H1 (cell line): ENCODE measurements around the gene SLC37A1. TPM values are rescaled to one million over a fixed set of nuclear protein-coding genes. Genes with fewer than 3 reads are reported as not detected.

Experiments used
- CTCF ChIA-PET: fragments of 300-600 bp; sonication (Branson Sonifier 250); formaldehyde crosslinking; loops from one replicate; lab custom pipeline; 2021; ENCODE audit not compliant: partially characterized antibody; lab: Charles Lee
- POLR2A ChIA-PET: fragments of 300-600 bp; sonication (Branson Sonifier 250); formaldehyde crosslinking; loops from one replicate; lab custom pipeline; 2021; ENCODE audit warnings: inconsistent platforms; ENCODE audit not compliant: partially characterized antibody; lab: Charles Lee
- DNase-seq, 2 experiments: peaks; one replicate each; pipeline versions ENCODE4 v3.0.0 to v3.0.0-alpha.2; 2010 to 2022; ENCODE audit warnings: low spot score in 2 of 2, low read depth in 1 of 2, mixed read lengths in 1 of 2
- FAIRE-seq: peaks from 2 replicates; lab custom pipeline; 2011; peaks lifted over from hg19 to GRCh38; lab: Jason Lieb, UNC
- H2AFZ ChIP-seq: 2 replicates; pipeline ENCODE4 v1.8.1; 2012; ENCODE audit warnings: low read length, inconsistent platforms
- H2AK5ac ChIP-seq: 2 replicates; pipeline ENCODE4 v1.6.1; 2013; ENCODE audit warnings: low read depth, low read length
- H2BK120ac ChIP-seq: replicated peaks from 2 replicates; pipeline ENCODE3; 2013; ENCODE audit warnings: low read depth, low read length, inconsistent platforms
- H2BK12ac ChIP-seq: 2 replicates; pipeline ENCODE4 v1.6.1; 2013; ENCODE audit warnings: low read depth, low read length
- H2BK15ac ChIP-seq: 2 replicates; pipeline ENCODE4 v1.6.1; 2013; ENCODE audit warnings: low read length
- H2BK20ac ChIP-seq: 2 replicates; pipeline ENCODE4 v1.6.1; 2013; ENCODE audit warnings: low read length
- H2BK5ac ChIP-seq: 2 replicates; pipeline ENCODE4 v1.6.1; 2013; ENCODE audit warnings: low read depth, low read length
- H3K14ac ChIP-seq: 2 replicates; pipeline ENCODE4 v1.6.1; 2013; ENCODE audit warnings: inconsistent platforms; ENCODE audit not compliant: insufficient read length
- H3K18ac ChIP-seq: 2 replicates; pipeline ENCODE4 v1.6.1; 2013; ENCODE audit warnings: low read length; ENCODE audit errors: extremely low read depth
- H3K23ac ChIP-seq: 2 replicates; pipeline ENCODE4 v1.6.1; 2013; ENCODE audit warnings: inconsistent platforms; ENCODE audit not compliant: insufficient read length
- H3K23me2 ChIP-seq: 2 replicates; pipeline ENCODE4 v1.6.1; 2013; ENCODE audit warnings: low read depth, low read length
- H3K27ac ChIP-seq: 2 replicates; pipeline ENCODE4 v1.6.1; 2011; ENCODE audit warnings: low read depth, low read length, inconsistent platforms
- H3K27me3 ChIP-seq, 4 experiments: replicated peaks in 1 of 4; 1 replicate in 1 of 4; 2 replicates in 3 of 4; pipeline versions ENCODE4 v1.6.1 to v1.8.1; 2011 to 2013; ENCODE audit warnings: low read length in 3 of 4, mild to moderate bottlenecking in 3 of 4, inconsistent platforms in 2 of 4, mixed read lengths in 2 of 4, moderate library complexity in 1 of 4; ENCODE audit not compliant: control insufficient read depth in 3 of 4, insufficient read depth in 3 of 4; ENCODE audit errors: extremely low read depth in 1 of 4
- H3K36me3 ChIP-seq, 4 experiments: 2 replicates each; pipeline versions ENCODE4 v1.6.1 to v1.8.1; 2011 to 2013; ENCODE audit warnings: mild to moderate bottlenecking in 4 of 4, low read length in 3 of 4, moderate library complexity in 2 of 4, control low read depth in 1 of 4, inconsistent platforms in 1 of 4; ENCODE audit not compliant: insufficient read depth in 4 of 4, control insufficient read depth in 2 of 4
- H3K4ac ChIP-seq: replicated peaks from 2 replicates; pipeline ENCODE3; 2013; ENCODE audit warnings: low read length, low read depth, mixed read lengths, inconsistent platforms; ENCODE audit not compliant: insufficient read length
- H3K4me1 ChIP-seq, 4 experiments: replicated peaks in 1 of 4; 1 replicate in 1 of 4; 2 replicates in 3 of 4; pipeline versions ENCODE4 v1.6.1 to v1.8.1; 2011 to 2013; ENCODE audit warnings: low read length in 3 of 4, inconsistent platforms in 2 of 4, mixed read lengths in 1 of 4; ENCODE audit not compliant: insufficient read depth in 4 of 4, control insufficient read depth in 3 of 4
- H3K4me2 ChIP-seq, 2 experiments: 2 replicates each; pipeline versions ENCODE4 v1.6.1 to v1.8.1; 2011 to 2013; ENCODE audit warnings: low read depth in 2 of 2, low read length in 2 of 2, control low read depth in 1 of 2, inconsistent platforms in 1 of 2, mild to moderate bottlenecking in 1 of 2; ENCODE audit not compliant: insufficient read depth in 1 of 2
- H3K4me3 ChIP-seq, 4 experiments: fragments of 200-600, 300-600 bp in 1 of 4; sonication (generic), shearing (Covaris generic), sonication (Bioruptor Twin) in 1 of 4; 2 replicates each; pipeline versions ENCODE4 v1.5.1 to v1.8.1; 2011 to 2016; ENCODE audit warnings: low read length in 4 of 4, low read depth in 3 of 4, control low read depth in 2 of 4, inconsistent platforms in 2 of 4, mild to moderate bottlenecking in 2 of 4, mixed read lengths in 1 of 4, moderate library complexity in 1 of 4; ENCODE audit not compliant: insufficient read depth in 2 of 4; ENCODE audit errors: extremely low read depth in 1 of 4
- H3K56ac ChIP-seq: replicated peaks from 2 replicates; pipeline ENCODE3; 2013; ENCODE audit warnings: low read depth, mild to moderate bottlenecking, mixed read lengths, low read length, inconsistent platforms; ENCODE audit not compliant: insufficient read length
- H3K79me1 ChIP-seq: 2 replicates; pipeline ENCODE4 v1.6.1; 2013; ENCODE audit warnings: low read depth, low read length, control low read depth
- H3K79me2 ChIP-seq, 2 experiments: 2 replicates each; pipeline versions ENCODE4 v1.6.1 to v1.8.1; 2012 to 2013; ENCODE audit warnings: low read length in 2 of 2, mild to moderate bottlenecking in 2 of 2, inconsistent platforms in 1 of 2; ENCODE audit not compliant: insufficient read depth in 2 of 2, control insufficient read depth in 1 of 2
- H3K9ac ChIP-seq, 4 experiments: replicated peaks in 1 of 4; 1 replicate in 1 of 4; 2 replicates in 3 of 4; pipeline versions ENCODE4 v1.6.1 to v1.8.1; 2011 to 2013; ENCODE audit warnings: low read depth in 3 of 4, low read length in 3 of 4, control low read depth in 2 of 4, mild to moderate bottlenecking in 2 of 4, moderate library complexity in 2 of 4, inconsistent platforms in 1 of 4; ENCODE audit errors: extremely low read depth in 1 of 4
- H3K9me3 ChIP-seq, 2 experiments: 2 replicates each; pipeline versions ENCODE4 v1.6.1 to v1.8.1; 2012 to 2013; ENCODE audit warnings: mild to moderate bottlenecking in 2 of 2, moderate library complexity in 2 of 2, control low read depth in 1 of 2, inconsistent platforms in 1 of 2, low read depth in 1 of 2, low read length in 1 of 2, mixed read lengths in 1 of 2; ENCODE audit not compliant: insufficient read depth in 2 of 2
- H4K20me1 ChIP-seq, 2 experiments: replicated peaks in 1 of 2; 2 replicates each; pipeline versions ENCODE3 to v1.8.1; 2011 to 2013; ENCODE audit warnings: inconsistent platforms in 2 of 2, low read length in 2 of 2, mild to moderate bottlenecking in 1 of 2; ENCODE audit not compliant: insufficient read depth in 2 of 2, control insufficient read depth in 1 of 2
- H4K5ac ChIP-seq: 2 replicates; pipeline ENCODE4 v1.6.1; 2013; ENCODE audit warnings: low read length, low read depth, mixed read lengths, inconsistent platforms; ENCODE audit not compliant: insufficient read length
- H4K8ac ChIP-seq: 2 replicates; pipeline ENCODE4 v1.8.0; 2013; ENCODE audit warnings: mild to moderate bottlenecking, moderate library complexity, low read length, inconsistent platforms; ENCODE audit not compliant: insufficient read depth; ENCODE audit errors: extremely low read depth
- H4K91ac ChIP-seq: replicated peaks from 2 replicates; pipeline ENCODE3; 2013; ENCODE audit warnings: low read length, mixed read lengths, inconsistent platforms; ENCODE audit not compliant: insufficient read length
- BCL11A ChIP-seq, 2 experiments: IDR thresholded peaks; one replicate each; pipeline ENCODE4 v1.6.1; 2011; ENCODE audit warnings: low read depth in 2 of 2, low read length in 2 of 2, mild to moderate bottlenecking in 2 of 2
- CBX5 ChIP-seq: fragments of 300-800, 300-1000 bp; sonication (generic); IDR thresholded peaks from 2 replicates; pipeline ENCODE4 v1.7.1; 2016; ENCODE audit warnings: antibody characterized with exemption, low read length, low read depth
- GTF2F1 ChIP-seq: IDR thresholded peaks from 2 replicates; pipeline ENCODE4 v1.6.1; 2012; ENCODE audit warnings: low read depth, low read length, improper control_type of control experiment, borderline replicate concordance
- SIX5 ChIP-seq: IDR thresholded peaks from 2 replicates; pipeline ENCODE4 v1.6.1; 2011; ENCODE audit warnings: mild to moderate bottlenecking, low read depth, low read length
- SP2 ChIP-seq: IDR thresholded peaks from 2 replicates; pipeline ENCODE4 v1.6.1; 2012; ENCODE audit warnings: mild to moderate bottlenecking, low read length, inconsistent platforms
- WGBS, 2 experiments: shearing (Covaris generic) in 1 of 2; methylation state at CpG; one replicate each; pipeline versions ENCODE4 v1.1.6 to v1.1.7; 2013 to 2015; ENCODE audit warnings: low lambda C conversion rate in 2 of 2, mixed read lengths in 2 of 2, inconsistent platforms in 1 of 2, low coverage in 1 of 2, missing lambda C conversion rate in 1 of 2; ENCODE audit not compliant: insufficient replicate concordance in 2 of 2, insufficient coverage in 1 of 2, insufficient read length in 1 of 2; ENCODE audit errors: extremely low coverage in 1 of 2, missing lambda C conversion rate in 1 of 2; 5-methylcytosine and 5-hydroxymethylcytosine counted together
- polyA plus RNA-seq, 7 experiments: library from polyadenylated mRNA; depleted of rRNA in 3 of 7; stranded (reverse) in 5 of 7; unstranded in 2 of 7; fragments of >200 nt in 5 of 7; fragments of 200-250 nt in 2 of 7; gene quantifications; 1 replicate in 5 of 7; 2 replicates in 1 of 7; 4 replicates in 1 of 7; pipeline versions ENCODE4 v1.2.1 to v1.2.3, GENCODE V29; 2011 to 2013; ENCODE audit warnings: missing spikeins in 2 of 7, mixed read lengths in 2 of 7
- total RNA-seq: library from RNA; stranded (reverse); fragmentation: NEBNext Ultra II Directional; extraction: Animal tissue kit (Norgen Biotek cat#: 25700); gene quantifications from 2 replicates; pipeline ENCODE4 v1.2.1, GENCODE V29; 2021

Gene SLC37A1
- total and polyA plus RNA-seq, 2 of the 8 experiments (the other 6 are each of a cell fraction or from before 2014, with no cell fraction given), result 15.6 to 30.9 TPM

GRCh38 chr21:42552407-42553336 is 39.0 kb downstream of the SLC37A1 start:
- whole genome bisulfite sequencing, 2 experiments, result 87% methylated on average over 13 of the region's 13 CpGs; no CpG with 5 or more reads in 1 of the 2 experiments
- DNase-seq, result no peak
- Histone ChIP-seq H3K27me3 (no peaks in the 10 kb centered on the region; a peak in 1 of 7 replicates), H2BK5ac (no peak overlapping the region), H3K27ac (no peak overlapping the region), H3K56ac (no peak overlapping the region), H4K8ac (no peak overlapping the region), H2AFZ (no peak overlapping the region), H2BK120ac (no peak overlapping the region), H3K36me3 (peaks cover 0 to 17% (median 0%) of the 10 kb centered on the region in 4 experiments; a peak in 2 of 8 replicates), H3K18ac (no peak overlapping the region), H3K4ac (no peak overlapping the region), H4K5ac (no peak overlapping the region), H4K20me1 (no peaks in the 10 kb centered on the region), H2BK12ac (no peak overlapping the region), H3K23me2 (no peaks in the 10 kb centered on the region), H3K9ac (no peak overlapping the region), H3K4me3 (no peak overlapping the region), H3K4me1 (peaks cover 0 to 5% (median 0%) of the 10 kb centered on the region in 4 experiments; a peak in 3 of 7 replicates), H2AK5ac (no peak overlapping the region), H3K79me1 (no peaks in the 10 kb centered on the region), H3K9me3 (no peaks in the 10 kb centered on the region), H2BK20ac (no peak overlapping the region), H4K91ac (no peak overlapping the region), H3K4me2 (no peak overlapping the region), H3K23ac (no peak overlapping the region), H2BK15ac (no peak overlapping the region), H3K14ac (no peak overlapping the region), H3K79me2 (no peaks in the 10 kb centered on the region)
- ChIA-PET CTCF (interaction anchor here (0.6 kb wide), 1 partner anchor 570 kb away, joined by 3 read pairs; no protein-coding TSS in a partner anchor), POLR2A (no interaction called here)
- no peak for FAIRE-seq
- TF ChIP-seq BCL11A (IDR thresholded peaks at IDR 0.05; ENCODE audit: low read depth in 2 of 2, low read length in 2 of 2) (no peak), GTF2F1 (no peak), SIX5 (no peak), SP2 (no peak), CBX5 (no peak)
